A549 treated with CORT108297 at 1 μM for 4 hours (cell line): ENCODE measurements around the gene ATP2B3. TPM values are rescaled to one million over a fixed set of nuclear protein-coding genes. Genes with fewer than 3 reads are reported as not detected.

Experiments used
- total RNA-seq: library from RNA; stranded (reverse); fragments of 200-300 nt; extraction: Qiagen RNA extraction; gene quantifications from 5 replicates; pipeline ENCODE4 v1.2.3, GENCODE V29; 2022

Gene ATP2B3
- 0.05 to 0.25 TPM (median 0.17 TPM) in 5 replicates for total RNA-seq

GRCh38 chrX:153517423-153517822 is at the start of gene ATP2B3:
ATP2B3 (plus strand) TSS chrX:153517642; CDS start chrX:153536248, 18,606 bp downstream.

GRCh38 chrX:153470411-153471363 is 46.8 kb upstream of the ATP2B3 start, which contains the start of gene HAUS7:
HAUS7 (minus strand) TSS chrX:153470576; CDS start chrX:153470557, 19 bp downstream.

GRCh38 chrX:153494541-153495361 is 22.7 kb upstream of the ATP2B3 start, which contains the start of gene BGN:
BGN (plus strand) TSS chrX:153494980; CDS start chrX:153504632, 9,652 bp downstream.

GRCh38 chrX:153598541-153599191 is 81.2 kb downstream of the ATP2B3 start, which contains the start of gene CCNQ:
CCNQ (minus strand) TSS chrX:153599139; CDS start chrX:153599073, 66 bp downstream.

Other genes starting within 250 kb of the ATP2B3 start
- gene PNMA6F, start 195.9 kb upstream of the ATP2B3 start, total RNA-seq: not detected in 5 replicates
- 4.9 to 5.7 TPM (median 5.1 TPM) in 5 replicates for gene ZNF275, start 183.5 kb upstream of the ATP2B3 start, total RNA-seq
- gene PNMA6E, start 116.3 kb upstream of the ATP2B3 start, total RNA-seq: 0.03 to 0.05 TPM (median 0.03 TPM) in 3 of 5 replicates, not detected in the others
- gene ZFP92, start 106.2 kb upstream of the ATP2B3 start, total RNA-seq: 0.35 to 0.65 TPM (median 0.60 TPM) in 5 replicates
- 1.0 to 1.8 TPM (median 1.7 TPM) in 5 replicates for gene TREX2, start 71.6 kb upstream of the ATP2B3 start, total RNA-seq
- gene HAUS7, start 47.1 kb upstream of the ATP2B3 start, total RNA-seq: 56.8 to 65.7 TPM (median 59.8 TPM) in 5 replicates
- not detected in 5 replicates for gene BGN, start 22.7 kb upstream of the ATP2B3 start, total RNA-seq
- 38.9 to 59.5 TPM (median 57.0 TPM) in 5 replicates for gene CCNQ, start 81.5 kb downstream of the ATP2B3 start, total RNA-seq
- gene DUSP9, start 129.6 kb downstream of the ATP2B3 start, total RNA-seq: 1.2 to 1.8 TPM (median 1.4 TPM) in 5 replicates
- gene PNCK, start 156.2 kb downstream of the ATP2B3 start, total RNA-seq: 0.21 to 0.37 TPM (median 0.24 TPM) in 3 of 5 replicates, not detected in the others
- gene SLC6A8, start 170.3 kb downstream of the ATP2B3 start, total RNA-seq: 10.0 to 13.6 TPM (median 11.9 TPM) in 5 replicates
- gene BCAP31, start 206.7 kb downstream of the ATP2B3 start, total RNA-seq: 371 to 467 TPM (median 387 TPM) in 5 replicates
- 2.6 to 4.5 TPM (median 4.3 TPM) in 5 replicates for gene ABCD1, start 207.2 kb downstream of the ATP2B3 start, total RNA-seq
- gene PLXNB3, start 246.6 kb downstream of the ATP2B3 start, total RNA-seq: 1.6 to 4.2 TPM (median 3.6 TPM) in 5 replicates